CD4-positive, alpha-beta T cell (primary cell): ENCODE measurements around the gene PSMA7. TPM values are rescaled to one million over a fixed set of nuclear protein-coding genes. Genes with fewer than 3 reads are reported as not detected.
A peak's percentile ranks its signal among the peaks of the same experiment; 100 is the strongest.

ENCODE experiments used
- ATAC-seq: fragments of 200-7000 bp; cut with Tn5 transposase; one replicate; pipeline ENCODE4 v1.10.0; 2022; ENCODE audit warnings: mild to moderate bottlenecking; ENCODE audit not compliant: poor library complexity
- CTCF ChIA-PET: fragments of 350-600 bp; sonication (Branson Sonifier 250); formaldehyde crosslinking; loops from one replicate; lab custom pipeline; 2021; ENCODE audit warnings: antibody characterized with exemption, inconsistent platforms; lab: Charles Lee
- POLR2A ChIA-PET: fragments of 350-600 bp; sonication (Branson Sonifier 250); formaldehyde crosslinking; loops from one replicate; lab custom pipeline; 2021; ENCODE audit warnings: antibody characterized with exemption, inconsistent platforms; lab: Charles Lee
- DNase-seq, 14 experiments: peaks; one replicate each; pipeline ENCODE4 v3.0.0-alpha.2; 2013 to 2020; ENCODE audit warnings: mixed read lengths in 2 of 14
- H3K27ac ChIP-seq, 2 donors: one replicate each; pipeline versions ENCODE4 v1.5.1 to v1.7.0; 2013; ENCODE audit warnings: low read length in 2 of 2, low read depth in 1 of 2, mild to moderate bottlenecking in 1 of 2
- H3K27me3 ChIP-seq, 2 experiments: 1 replicate in 1 of 2; 2 replicates in 1 of 2; pipeline versions ENCODE4 v1.6.1 to v1.7.0; 2013; ENCODE audit warnings: low read length in 2 of 2, control low read depth in 1 of 2, mild to moderate bottlenecking in 1 of 2, moderate library complexity in 1 of 2; ENCODE audit not compliant: insufficient read depth in 2 of 2, control insufficient read depth in 1 of 2
- H3K36me3 ChIP-seq: one replicate; pipeline ENCODE4 v1.6.1; 2013; ENCODE audit warnings: low read length, control low read depth; ENCODE audit not compliant: insufficient read depth
- H3K4me1 ChIP-seq: one replicate; pipeline ENCODE4 v1.6.1; 2013; ENCODE audit warnings: low read length, control low read depth; ENCODE audit not compliant: insufficient read depth
- H3K4me3 ChIP-seq: one replicate; pipeline ENCODE4 v1.5.1; 2013; ENCODE audit warnings: mild to moderate bottlenecking, low read length, moderate library complexity
- H3K9me3 ChIP-seq, 2 experiments: 1 replicate in 1 of 2; 2 replicates in 1 of 2; pipeline versions ENCODE4 v1.6.1 to v1.7.0; 2013; ENCODE audit warnings: low read length in 2 of 2, mild to moderate bottlenecking in 2 of 2, control low read depth in 1 of 2, moderate library complexity in 1 of 2; ENCODE audit not compliant: control insufficient read depth in 1 of 2, insufficient read depth in 1 of 2
- H3K27ac Mint-ChIP-seq: one replicate; pipeline ENCODE4 v1.8.0; 2020; ENCODE audit warnings: mixed read lengths
- H3K27me3 Mint-ChIP-seq: one replicate; pipeline ENCODE4 v1.8.0; 2021; ENCODE audit warnings: mixed read lengths
- H3K36me3 Mint-ChIP-seq: one replicate; pipeline ENCODE4 v1.8.0; 2021; ENCODE audit warnings: low read depth, mixed read lengths
- H3K4me1 Mint-ChIP-seq: one replicate; pipeline ENCODE4 v1.8.0; 2021; ENCODE audit warnings: low read depth, mixed read lengths
- H3K4me3 Mint-ChIP-seq: one replicate; pipeline ENCODE4 v1.8.0; 2020; ENCODE audit warnings: mild to moderate bottlenecking, mixed read lengths
- H3K9me3 Mint-ChIP-seq: one replicate; pipeline ENCODE4 v1.8.0; 2020; ENCODE audit warnings: mixed read lengths
- intact Hi-C, 2 experiments: fragments of 100-400 bp; cut with DNase I in 1 of 2; cut with micrococcal nuclease in 1 of 2; formaldehyde crosslinking; loops; one replicate each; pipeline versions ENCODE4 v1.15.1 to v1.9.0; 2023 to 2025; cut with DNase I, micrococcal nuclease
- total RNA-seq, 174 experiments: library from RNA in 2 of 174; stranded (reverse) in 2 of 174; gene quantifications; one replicate each; pipeline ENCODE4 v1.2.3 and lab custom pipeline; 2021 to 2026
- TF ChIP-seq, protein P1 (sequence below): fragments of 200-600 bp; IDR thresholded peaks from one replicate; pipeline ENCODE4 v1.8.0; 2022; ENCODE audit warnings: antibody characterized with exemption, mild to moderate bottlenecking

The PSMA7 gene
- total RNA-seq, 2 experiments from 2014 or later = 150 to 158 TPM

DNA sequence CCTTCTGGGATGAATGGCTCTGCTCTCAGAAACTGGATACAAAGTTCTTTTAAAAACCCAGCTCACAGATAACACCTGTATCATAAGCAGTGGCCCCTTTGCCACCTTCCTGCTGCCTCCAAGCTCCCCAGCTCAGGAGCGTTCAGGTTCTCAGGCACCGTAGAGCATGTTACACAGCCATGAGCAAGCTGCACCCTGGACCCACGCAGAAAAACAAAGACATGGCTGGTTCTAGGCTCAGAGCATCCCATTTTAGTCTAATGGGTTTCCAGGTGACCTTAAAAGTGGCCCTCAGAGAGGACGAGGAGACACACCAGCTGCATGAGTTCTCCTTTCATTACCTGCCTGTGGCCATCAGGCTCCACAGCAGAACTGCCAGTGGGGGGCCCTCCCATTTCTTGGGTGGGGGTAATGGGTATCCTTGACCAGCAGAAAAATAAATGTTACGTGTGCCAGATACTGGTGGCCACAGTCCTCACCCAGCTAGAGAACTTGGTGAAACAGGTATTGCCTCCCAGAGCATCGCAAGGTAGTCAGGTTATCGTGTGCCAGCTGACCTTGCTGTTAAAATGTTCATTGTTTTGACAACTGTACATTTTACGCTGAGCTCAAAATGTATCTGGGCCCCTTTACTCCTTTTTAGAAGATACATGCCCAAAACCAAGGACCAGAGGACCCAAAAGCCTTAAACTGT lies 7.5 kb downstream of the PSMA7 start:
- Mint-ChIP-seq H3K36me3 (peaks cover 95% of the 10 kb centered on the region), H3K27me3 (no peaks in the 10 kb centered on the region), H3K27ac (peak overlapping the region; percentile 77), H3K9me3 (no peaks in the 10 kb centered on the region), H3K4me3 (peak overlapping the region; percentile 26), H3K4me1 (peaks cover 48% of the 10 kb centered on the region)
- ATAC-seq = no peak
- Histone ChIP-seq H3K36me3 (peaks cover 95% of the 10 kb centered on the region), H3K4me1 (peaks cover 43% of the 10 kb centered on the region), H3K27me3 (no peaks in the 10 kb centered on the region), H3K9me3 (no peaks in the 10 kb centered on the region), H3K27ac (no peak overlapping the region), H3K4me3 (no peak overlapping the region)
- intact Hi-C loops = loop anchor here (1.0 to 5.0 kb wide), 3 partner anchors 13 to 109 kb away; partner anchors contain the start of genes LSM14B (in 1 of the 2) and TAF4 (in 1 of the 2)
- POLR2A ChIA-PET = interaction anchor here (0.7 to 4.9 kb wide), 7 partner anchors 12 to 125 kb away, joined by 3 to 40 read pairs (median 4); partner anchors contain the start of genes LSM14B and TAF4
- DNase-seq = no peak
- TF ChIP-seq, protein P1, sequence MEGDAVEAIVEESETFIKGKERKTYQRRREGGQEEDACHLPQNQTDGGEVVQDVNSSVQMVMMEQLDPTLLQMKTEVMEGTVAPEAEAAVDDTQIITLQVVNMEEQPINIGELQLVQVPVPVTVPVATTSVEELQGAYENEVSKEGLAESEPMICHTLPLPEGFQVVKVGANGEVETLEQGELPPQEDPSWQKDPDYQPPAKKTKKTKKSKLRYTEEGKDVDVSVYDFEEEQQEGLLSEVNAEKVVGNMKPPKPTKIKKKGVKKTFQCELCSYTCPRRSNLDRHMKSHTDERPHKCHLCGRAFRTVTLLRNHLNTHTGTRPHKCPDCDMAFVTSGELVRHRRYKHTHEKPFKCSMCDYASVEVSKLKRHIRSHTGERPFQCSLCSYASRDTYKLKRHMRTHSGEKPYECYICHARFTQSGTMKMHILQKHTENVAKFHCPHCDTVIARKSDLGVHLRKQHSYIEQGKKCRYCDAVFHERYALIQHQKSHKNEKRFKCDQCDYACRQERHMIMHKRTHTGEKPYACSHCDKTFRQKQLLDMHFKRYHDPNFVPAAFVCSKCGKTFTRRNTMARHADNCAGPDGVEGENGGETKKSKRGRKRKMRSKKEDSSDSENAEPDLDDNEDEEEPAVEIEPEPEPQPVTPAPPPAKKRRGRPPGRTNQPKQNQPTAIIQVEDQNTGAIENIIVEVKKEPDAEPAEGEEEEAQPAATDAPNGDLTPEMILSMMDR = no peak
- CTCF ChIA-PET = interaction anchor here (0.9 to 2.7 kb wide), 5 partner anchors 11 to 125 kb away, joined by 3 to 18 read pairs (median 5); partner anchors contain the start of gene LSM14B

GRCh38 chr20:62134735-62135231 lies 8.4 kb downstream of the PSMA7 start:
- peaks cover 95% of the 10 kb centered on the region for H3K36me3 Mint-ChIP-seq
- no peak overlapping the region for H3K4me3 ChIP-seq
- no peaks in the 10 kb centered on the region for H3K27me3 Mint-ChIP-seq
- POLR2A ChIA-PET = interaction anchor here (1.1 to 4.9 kb wide), 6 partner anchors 11 to 124 kb away, joined by 3 to 40 read pairs (median 6); partner anchors contain the start of genes LSM14B and TAF4
- no peaks in the 10 kb centered on the region for H3K9me3 ChIP-seq
- H3K9me3 Mint-ChIP-seq = no peaks in the 10 kb centered on the region
- H3K27ac ChIP-seq = no peak overlapping the region
- peaks cover 95% of the 10 kb centered on the region for H3K36me3 ChIP-seq
- peaks cover 47% of the 10 kb centered on the region for H3K4me1 ChIP-seq
- DNase-seq (no peak), ATAC-seq (no peak)
- H3K27me3 ChIP-seq = no peaks in the 10 kb centered on the region
- no peak overlapping the region for H3K4me3 Mint-ChIP-seq
- CTCF ChIA-PET = interaction anchor here (1.5 to 2.7 kb wide), 3 partner anchors 13 to 124 kb away, joined by 4 to 18 read pairs (median 5); partner anchors contain the start of gene LSM14B
- H3K4me1 Mint-ChIP-seq = peaks cover 41% of the 10 kb centered on the region
- no peak overlapping the region for H3K27ac Mint-ChIP-seq
- intact Hi-C loops = loop anchor here in 1 of 2 experiments (5.0 kb wide), 1 partner anchor 67 kb away; the partner anchor contains the start of gene TAF4
- TF ChIP-seq, protein P1 = no peak

- peak; percentile 28 for ATAC-seq
- Histone ChIP-seq H3K9me3 (no peaks in the 10 kb centered on the region), H3K27ac (no peak overlapping the region), H3K4me3 (no peak overlapping the region), H3K27me3 (no peaks in the 10 kb centered on the region), H3K36me3 (peaks cover 94% of the 10 kb centered on the region), H3K4me1 (peaks cover 53% of the 10 kb centered on the region)
- ChIA-PET POLR2A (interaction anchor here (1.2 to 4.9 kb wide), 4 partner anchors 10 to 67 kb away, joined by 3 to 40 read pairs (median 6); partner anchors contain the start of genes LSM14B, PSMA7, SS18L1 and TAF4), CTCF (no interaction called here)
- no peaks in the 10 kb centered on the region for H3K27me3 Mint-ChIP-seq
- TF ChIP-seq, protein P1 = no peak
- no peaks in the 10 kb centered on the region for H3K9me3 Mint-ChIP-seq
- peak overlapping the region; percentile 80 for H3K27ac Mint-ChIP-seq
- peaks cover 35% of the 10 kb centered on the region for H3K4me1 Mint-ChIP-seq
- intact Hi-C loops = no loop called here
- DNase-seq = no peak
- no peak overlapping the region for H3K4me3 Mint-ChIP-seq
- H3K36me3 Mint-ChIP-seq = peaks cover 95% of the 10 kb centered on the region
These were observed 9.3 kb downstream of the PSMA7 start for GRCh38 chr20:62133864-62134263.
